Neural cell (in vitro differentiated cells): ENCODE measurements around the gene VSIR. TPM values are rescaled to one million over a fixed set of nuclear protein-coding genes. Genes with fewer than 3 reads are reported as not detected.

Experiments
- H2AFZ ChIP-seq: fragments of 200-600, 300-800 bp; sonication (generic), shearing (Covaris generic); 2 replicates; pipeline ENCODE4 v1.6.0; 2014; ENCODE audit warnings: low read depth, mild to moderate bottlenecking, antibody characterized with exemption, low read length, moderate library complexity
- H3F3A ChIP-seq: fragments of 200-600 bp; shearing (Covaris generic); 2 replicates; pipeline ENCODE4 v1.6.1; 2016; ENCODE audit warnings: mild to moderate bottlenecking, moderate library complexity, mixed read lengths, antibody characterized with exemption, low read length; ENCODE audit not compliant: insufficient read depth, poor library complexity, severe bottlenecking
- H3K27ac ChIP-seq: fragments of 200-600, 300-800 bp; sonication (generic), shearing (Covaris generic); 2 replicates; pipeline ENCODE4 v1.5.1; 2014; ENCODE audit warnings: mild to moderate bottlenecking, low read length, moderate library complexity
- H3K27me3 ChIP-seq: fragments of 300-800, 200-600 bp; sonication (generic), shearing (Covaris generic); 2 replicates; pipeline ENCODE4 v1.6.0; 2014; ENCODE audit warnings: mild to moderate bottlenecking, low read depth, low read length, moderate library complexity; ENCODE audit not compliant: insufficient read depth
- H3K36me3 ChIP-seq: fragments of 300-800, 200-600 bp; sonication (generic), shearing (Covaris generic); 2 replicates; pipeline ENCODE4 v1.5.1; 2014; ENCODE audit warnings: mild to moderate bottlenecking, antibody characterized with exemption, low read length, moderate library complexity; ENCODE audit not compliant: insufficient read depth
- H3K4me2 ChIP-seq: fragments of 300-800, 200-600 bp; sonication (generic), shearing (Covaris generic); 2 replicates; pipeline ENCODE4 v1.6.0; 2014; ENCODE audit warnings: mild to moderate bottlenecking, low read length
- H3K4me3 ChIP-seq: fragments of 300-800, 200-600 bp; sonication (generic), shearing (Covaris generic); 2 replicates; pipeline ENCODE4 v1.5.1; 2014; ENCODE audit warnings: mild to moderate bottlenecking, low read length, moderate library complexity
- H3K79me2 ChIP-seq: fragments of 200-600 bp; shearing (Covaris generic); replicated peaks from 2 replicates; pipeline ENCODE4 v1.6.0; 2014; ENCODE audit warnings: mild to moderate bottlenecking, low read length, moderate library complexity; ENCODE audit not compliant: insufficient read depth
- H3K9ac ChIP-seq: fragments of 300-800, 200-600 bp; sonication (generic), shearing (Covaris generic); 2 replicates; pipeline ENCODE4 v1.6.1; 2016; ENCODE audit warnings: mild to moderate bottlenecking, low read length, mixed read lengths
- H3K9me2 ChIP-seq: fragments of 200-600 bp; shearing (Covaris generic); 2 replicates; pipeline ENCODE4 v1.6.1; 2016; ENCODE audit warnings: mild to moderate bottlenecking, low read length, mixed read lengths; ENCODE audit not compliant: insufficient read depth
- H3K9me3 ChIP-seq: fragments of 200-600, 300-800 bp; sonication (generic), shearing (Covaris generic); 2 replicates; pipeline ENCODE4 v1.6.1; 2016; ENCODE audit warnings: mild to moderate bottlenecking, mixed run types, low read length, moderate library complexity, mixed read lengths
- H4K20me1 ChIP-seq: fragments of 200-600 bp; shearing (Covaris generic); 2 replicates; pipeline ENCODE4 v1.6.1; 2016; ENCODE audit warnings: mild to moderate bottlenecking, mixed run types; ENCODE audit not compliant: insufficient read depth
- CTCF ChIP-seq: fragments of 450-650 bp; IDR thresholded peaks from 2 replicates; pipeline ENCODE4 v1.5.1; 2014; ENCODE audit warnings: antibody characterized with exemption, mild to moderate bottlenecking, moderate library complexity; ENCODE audit not compliant: poor library complexity, severe bottlenecking
- EP300 ChIP-seq: fragments of 450-650 bp; conservative IDR thresholded peaks from 2 replicates; pipeline ENCODE4 v1.6.1; 2014; ENCODE audit warnings: antibody characterized with exemption, mild to moderate bottlenecking, moderate library complexity; ENCODE audit not compliant: poor library complexity, severe bottlenecking
- EZH2 ChIP-seq: fragments of 200-600, 300-800 bp; shearing (Covaris generic), sonication (generic); IDR thresholded peaks from 2 replicates; pipeline ENCODE4 v1.6.1; 2014; ENCODE audit warnings: antibody characterized with exemption, low read length, borderline replicate concordance, mild to moderate bottlenecking; ENCODE audit not compliant: insufficient read depth, poor library complexity, severe bottlenecking
- MXI1 ChIP-seq: fragments of 450-650 bp; conservative IDR thresholded peaks from 2 replicates; pipeline ENCODE4 v1.6.1; 2014; ENCODE audit warnings: antibody characterized with exemption, mild to moderate bottlenecking; ENCODE audit not compliant: poor library complexity, severe bottlenecking
- POLR2AphosphoS5 ChIP-seq: IDR thresholded peaks from 2 replicates; pipeline ENCODE4 v1.6.1; 2012
- RAD21 ChIP-seq: fragments of 450-650 bp; conservative IDR thresholded peaks from 2 replicates; pipeline ENCODE4 v1.6.1; 2014; ENCODE audit warnings: antibody characterized with exemption, mild to moderate bottlenecking, moderate library complexity
- REST ChIP-seq: IDR thresholded peaks from 2 replicates; pipeline ENCODE4 v1.6.1; 2012; ENCODE audit warnings: borderline replicate concordance
- SMC3 ChIP-seq: fragments of 450-650 bp; conservative IDR thresholded peaks from 2 replicates; pipeline ENCODE4 v1.6.1; 2014; ENCODE audit warnings: antibody characterized with exemption, mild to moderate bottlenecking, moderate library complexity; ENCODE audit not compliant: poor library complexity
- TAF1 ChIP-seq: IDR thresholded peaks from 2 replicates; pipeline ENCODE4 v1.6.1; 2012; ENCODE audit warnings: low read depth
- polyA plus RNA-seq: library from polyadenylated mRNA; depleted of rRNA; stranded (reverse); fragments of >200 nt; gene quantifications from 2 replicates; pipeline ENCODE4 v1.2.3, GENCODE V29; 2014

Gene VSIR
- polyA plus RNA-seq, 1 donor from 2014 or later: not detected

DNA sequence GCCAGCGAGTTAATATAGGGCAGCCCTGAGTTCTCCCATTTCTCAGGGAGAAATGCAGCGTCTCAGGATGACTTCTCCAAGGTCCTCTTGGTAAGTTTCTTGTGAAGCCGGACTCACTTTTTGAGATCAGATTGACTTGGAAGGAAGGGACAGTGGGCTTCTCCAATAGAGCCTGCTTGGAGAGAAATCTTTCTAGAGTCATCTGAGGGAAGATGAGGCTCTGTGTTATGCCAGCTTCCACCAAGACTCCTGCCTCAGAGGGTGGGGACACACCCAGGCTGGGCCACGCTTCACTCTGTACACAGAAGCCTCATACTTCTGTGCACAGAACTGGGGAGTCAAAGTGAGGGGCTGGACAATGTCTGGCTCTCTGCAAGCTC lies 59.3 kb downstream of the VSIR start:
- Histone ChIP-seq H3K27ac (no peak overlapping the region), H3K36me3 (no peaks in the 10 kb centered on the region), H3K9me2 (no peaks in the 10 kb centered on the region), H4K20me1 (no peaks in the 10 kb centered on the region), H3K27me3 (no peaks in the 10 kb centered on the region), H3F3A (no peaks in the 10 kb centered on the region), H2AFZ (no peak overlapping the region), H3K4me3 (no peak overlapping the region), H3K9ac (no peak overlapping the region), H3K79me2 (no peaks in the 10 kb centered on the region), H3K9me3 (no peaks in the 10 kb centered on the region), H3K4me2 (no peak overlapping the region)
- TF ChIP-seq REST (no peak), MXI1 (no peak), TAF1 (no peak), CTCF (no peak), SMC3 (no peak), EZH2 (no peak), EP300 (no peak), RAD21 (no peak), POLR2AphosphoS5 (no peak)

- H3K27ac ChIP-seq: no peak overlapping the region
- no peaks in the 10 kb centered on the region for H4K20me1 ChIP-seq
- H3K9me2 ChIP-seq: no peaks in the 10 kb centered on the region
- no peaks in the 10 kb centered on the region for H3K79me2 ChIP-seq
- H3K9me3 ChIP-seq: no peaks in the 10 kb centered on the region
- H3K4me2 ChIP-seq: no peak overlapping the region
- H2AFZ ChIP-seq: no peak overlapping the region
- TF ChIP-seq REST: no peak
- TF ChIP-seq SMC3: no peak
- no peaks in the 10 kb centered on the region for H3K36me3 ChIP-seq
- H3F3A ChIP-seq: no peaks in the 10 kb centered on the region
- no peak overlapping the region for H3K4me3 ChIP-seq
- H3K9ac ChIP-seq: no peak overlapping the region
- H3K27me3 ChIP-seq: no peaks in the 10 kb centered on the region
These were observed 59.9 kb downstream of the VSIR start for GRCh38 chr10:71713135-71714030.
